HG03342 (cell line): ENCODE measurements around the gene TAF6.
A peak's percentile ranks its signal among the peaks of the same experiment; 100 is the strongest.
"Not testable (repeated sequence)": the region's sequence is repeated elsewhere in the genome, so short reads cannot be mapped to it uniquely, and the experiment has no call there.

Experiments
- ATAC-seq: cut with Tn5 transposase; IDR thresholded peaks from one replicate; pipeline ENCODE4 v1.9.1; 2021; ENCODE audit warnings: mild to moderate bottlenecking, moderate library complexity; ENCODE audit not compliant: unreplicated experiment

TAF6 gene

DNA sequence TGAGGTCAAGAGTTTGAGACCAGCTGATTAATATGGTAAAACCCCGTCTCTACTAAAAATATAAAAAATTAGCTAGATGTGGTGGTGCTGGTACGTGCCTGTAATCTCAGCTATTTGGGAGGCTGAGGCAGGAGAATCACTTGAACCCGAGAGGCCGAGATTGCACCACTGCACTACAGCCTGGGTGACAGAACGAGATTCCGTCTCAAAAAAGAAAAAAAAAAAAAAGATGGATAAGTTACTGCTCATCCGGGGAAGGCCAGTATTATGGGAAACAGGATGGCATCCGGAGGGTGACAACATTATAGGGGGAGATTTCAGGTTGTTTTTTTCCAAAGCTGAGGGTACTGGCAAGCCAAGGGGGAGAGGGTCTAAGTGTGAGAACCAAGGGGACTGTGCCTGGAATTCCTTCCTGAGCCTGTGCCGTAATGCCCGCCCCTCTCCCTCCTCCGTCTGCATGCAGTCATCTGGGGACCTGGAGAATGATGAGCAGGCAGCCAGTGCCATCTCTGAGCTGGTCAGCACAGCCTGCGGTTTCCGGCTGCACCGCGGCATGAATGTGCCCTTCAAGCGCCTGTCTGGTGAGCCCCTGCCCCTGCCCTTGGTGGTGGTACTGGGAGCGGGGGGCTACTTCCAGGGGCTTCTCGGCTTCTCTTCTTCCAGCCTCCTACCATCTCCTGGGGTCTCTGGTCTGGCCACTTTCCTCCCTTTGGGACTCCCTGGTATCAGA lies 33.9 kb upstream of the TAF6 start:
- ATAC-seq, result no peak

DNA sequence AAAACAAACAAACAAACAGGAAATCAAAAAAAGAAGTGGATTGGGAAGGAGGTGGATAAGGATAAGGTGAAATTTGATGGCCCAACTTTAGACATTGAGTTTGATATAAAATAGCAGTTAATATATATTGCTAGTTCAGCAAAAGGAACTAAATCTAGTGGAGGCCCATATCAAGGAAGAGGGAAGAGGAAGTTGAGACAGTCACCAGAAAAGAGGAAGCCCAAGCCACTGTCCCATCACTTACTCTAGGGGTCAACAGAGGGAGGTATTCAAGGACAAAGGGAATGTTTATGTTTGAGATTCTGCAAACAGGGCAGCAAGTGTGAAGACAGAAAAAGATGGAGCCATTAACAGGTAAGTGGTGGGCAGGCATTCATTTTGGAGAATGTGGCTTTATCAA lies 33.2 kb upstream of the TAF6 start:
- no peak for ATAC-seq

DNA sequence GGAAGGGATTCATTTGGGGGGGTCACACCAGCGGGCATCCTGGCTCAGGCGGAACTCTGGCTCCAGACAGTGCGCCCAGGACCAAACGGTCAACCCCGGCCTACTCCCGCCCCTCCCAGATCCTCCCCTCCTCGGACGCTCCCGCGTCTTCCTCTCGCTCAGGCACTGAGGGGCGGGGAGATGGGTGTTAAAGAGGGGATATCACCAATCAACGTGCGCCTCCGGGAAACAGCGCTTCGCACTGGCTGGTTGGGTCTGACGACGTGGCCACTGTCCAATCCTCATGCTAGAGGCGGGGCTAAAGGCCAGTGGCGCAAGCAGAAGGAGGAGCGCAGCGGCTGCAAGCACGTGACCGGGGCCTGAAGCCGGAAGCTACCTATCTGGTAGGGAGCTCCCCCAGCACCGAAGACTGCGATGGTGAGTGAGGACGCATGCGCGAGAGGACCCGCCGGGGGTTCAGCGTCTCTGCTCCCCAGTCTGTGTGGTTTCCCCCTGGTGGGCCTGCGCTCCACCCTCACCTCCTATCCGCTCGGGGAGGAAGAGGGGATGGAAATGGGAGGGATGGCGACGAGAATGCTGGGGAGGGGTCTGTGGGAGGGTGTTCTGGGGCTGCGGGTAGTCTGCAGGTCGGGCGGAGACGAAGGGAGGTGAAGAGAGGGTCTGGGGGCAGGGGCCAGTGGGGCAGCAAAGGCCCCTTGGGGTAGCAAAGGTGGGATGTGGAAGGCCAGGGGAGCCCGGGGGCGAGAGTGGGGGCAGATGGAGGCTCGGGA lies 29.6 kb upstream of the TAF6 start, which contains the start of gene LAMTOR4:
TSS of gene LAMTOR4 (plus strand) at position 360 of the 770 bp plus-strand sequence. CDS start at position 415, 55 bp downstream.
- peak; percentile 96 for ATAC-seq

DNA sequence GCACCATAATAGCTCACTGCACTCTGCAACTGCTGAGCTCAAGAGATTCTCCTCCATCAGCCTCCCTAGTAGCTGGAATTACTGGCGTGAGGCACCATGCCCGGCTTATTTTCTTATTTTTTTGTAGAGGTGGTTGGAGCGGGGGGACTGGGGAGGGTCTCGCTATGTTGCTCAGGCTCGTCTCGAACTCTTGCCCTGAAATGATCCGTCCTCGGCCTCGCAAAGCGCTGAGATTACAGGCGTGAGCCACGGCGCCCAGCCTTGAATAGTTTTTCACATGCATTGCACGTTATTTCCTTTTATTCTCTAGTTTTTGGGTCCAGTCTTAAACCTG lies 29.0 kb upstream of the TAF6 start:
- ATAC-seq, result no peak

DNA sequence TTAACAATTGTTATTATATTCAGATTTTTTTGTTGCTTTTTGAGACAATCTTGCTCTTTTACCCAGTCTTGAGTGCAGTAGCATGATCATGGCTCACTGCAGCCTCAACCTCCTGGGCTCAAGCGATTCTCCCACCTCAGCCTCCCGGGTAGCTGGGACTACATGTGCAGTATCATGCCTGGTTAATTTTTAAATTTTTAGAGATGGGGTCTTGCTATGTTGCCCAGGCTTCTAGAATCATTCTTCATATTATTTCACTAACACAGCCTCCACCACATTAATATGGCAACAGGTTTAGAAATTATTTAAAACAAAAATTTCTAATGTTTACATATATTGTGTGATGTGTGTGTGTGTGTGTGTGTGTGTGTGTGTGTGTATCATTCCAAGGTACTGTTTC lies 28.1 kb upstream of the TAF6 start:
- ATAC-seq, result no peak

DNA sequence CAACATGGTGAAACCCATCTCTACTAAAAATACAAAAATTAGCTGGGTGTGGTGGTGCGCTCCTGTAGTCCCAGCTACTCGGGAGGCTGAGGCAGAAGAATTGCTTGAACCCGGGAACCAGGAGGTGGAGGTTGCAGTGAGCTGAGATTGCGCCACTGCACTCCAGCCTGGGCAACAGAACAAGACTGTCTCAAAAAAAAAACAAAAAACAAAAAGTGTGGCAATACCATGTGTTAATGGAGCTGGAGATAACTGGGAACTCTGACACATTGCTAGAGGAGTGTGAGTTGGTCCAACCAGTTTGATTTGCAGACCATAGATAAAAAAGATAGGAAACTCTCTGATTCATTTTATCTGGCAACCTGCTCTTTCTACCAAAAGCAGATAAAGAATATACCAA lies 27.2 kb upstream of the TAF6 start:
- not testable (repeated sequence) for ATAC-seq

DNA sequence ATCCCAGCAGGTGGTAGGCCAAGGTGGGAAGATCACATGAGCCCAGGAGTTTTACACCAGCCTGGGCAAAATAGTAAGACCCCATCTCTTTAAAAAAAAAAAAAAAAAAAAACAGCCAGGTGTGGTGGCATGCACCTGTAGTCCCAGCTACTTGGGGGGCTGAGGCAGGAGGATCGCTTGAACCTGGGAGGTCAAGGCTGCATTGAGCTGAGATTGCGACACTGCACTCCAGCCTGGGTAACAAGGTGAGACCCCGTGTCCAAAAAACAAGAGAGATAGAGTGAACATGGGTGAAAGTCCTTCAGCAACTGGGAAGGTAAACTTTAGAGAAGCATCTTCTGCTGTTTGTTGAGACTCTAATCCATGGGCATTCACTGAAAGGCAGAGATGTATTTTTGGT lies 23.3 kb upstream of the TAF6 start:
- ATAC-seq, result no peak

DNA sequence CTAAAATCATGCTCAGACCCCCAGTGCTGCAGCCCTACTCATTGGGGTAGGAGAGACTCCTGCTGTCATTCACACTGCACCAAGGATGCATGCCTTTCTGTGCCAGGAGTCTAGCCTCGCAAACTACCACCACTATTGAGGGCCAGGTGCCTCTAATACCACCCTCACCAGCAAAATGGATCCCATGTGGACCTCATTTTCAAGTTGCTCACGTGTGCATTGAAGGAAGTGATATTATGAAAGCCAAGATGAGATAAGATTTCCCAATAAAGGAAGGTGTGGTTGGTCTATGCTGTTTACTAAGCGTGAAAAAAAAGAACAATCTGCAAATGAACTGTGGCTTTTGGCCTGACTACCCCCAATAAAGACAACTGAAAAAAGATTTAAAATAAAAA lies 22.4 kb upstream of the TAF6 start:
- no peak for ATAC-seq

DNA sequence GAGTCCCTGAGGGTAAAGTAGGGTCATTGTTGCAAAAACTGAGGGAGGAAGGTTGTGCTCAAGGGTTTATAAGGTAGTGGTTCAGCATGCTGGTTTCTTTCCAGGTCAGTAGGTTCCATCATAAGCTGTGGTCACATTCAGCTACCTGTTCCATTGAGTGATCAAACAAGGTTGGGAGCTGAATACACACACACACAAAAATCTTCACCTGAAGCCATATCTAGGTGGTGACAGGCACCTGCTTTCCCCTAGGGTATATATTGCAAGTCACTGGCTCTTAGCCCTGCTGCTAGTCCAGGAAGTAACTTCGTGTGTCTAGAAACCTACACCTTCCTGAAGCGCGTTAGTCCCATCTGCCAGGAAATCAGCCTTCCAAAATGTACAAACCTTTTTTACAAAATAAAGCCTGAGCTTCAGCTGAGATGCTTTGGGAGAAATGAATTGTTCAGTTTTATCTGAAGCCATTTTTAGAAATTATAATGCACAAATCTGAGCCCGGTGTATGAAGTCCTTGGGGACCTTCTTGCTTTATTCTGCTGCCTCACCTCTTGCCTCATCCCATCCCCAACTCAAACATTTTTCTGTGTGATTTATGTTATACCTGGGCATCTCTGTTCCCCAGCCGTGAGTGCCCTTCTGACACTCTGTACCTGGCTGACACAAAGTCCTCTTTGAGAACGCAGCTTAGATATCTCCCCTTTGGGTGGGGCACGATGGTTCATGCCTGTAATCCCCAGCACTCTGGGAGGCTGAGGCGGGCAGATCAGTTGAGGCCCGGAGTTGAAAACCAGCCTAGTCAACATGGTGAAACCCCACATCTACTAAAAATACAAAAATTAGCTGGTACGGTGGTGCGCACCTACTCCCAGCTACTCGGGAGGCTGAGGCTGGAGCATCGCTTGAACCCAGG lies 18.9 kb upstream of the TAF6 start:
- no peak for ATAC-seq

DNA sequence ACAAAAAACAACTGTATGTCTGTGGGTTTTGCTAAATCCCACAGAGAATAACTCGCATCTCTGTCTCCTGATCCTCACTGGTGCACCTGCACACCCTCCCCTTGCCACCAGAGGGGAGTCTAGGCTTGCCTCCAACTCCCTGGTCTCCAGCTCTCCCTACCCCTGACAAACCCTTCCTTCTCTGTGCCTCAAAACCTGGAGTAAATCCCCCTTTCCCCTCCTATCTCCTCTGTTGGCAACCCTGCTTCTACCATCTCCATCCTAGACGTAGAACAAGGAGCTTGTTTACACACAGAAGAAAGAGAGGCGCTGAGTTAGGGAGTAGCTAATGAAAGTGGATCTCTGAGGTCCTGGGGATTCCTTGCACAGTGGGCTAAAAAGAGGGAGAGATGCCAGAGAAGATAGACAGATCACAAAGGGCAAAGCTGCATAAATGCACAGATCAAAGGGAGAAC lies 13.6 kb upstream of the TAF6 start:
- peak; percentile 54 for ATAC-seq

DNA sequence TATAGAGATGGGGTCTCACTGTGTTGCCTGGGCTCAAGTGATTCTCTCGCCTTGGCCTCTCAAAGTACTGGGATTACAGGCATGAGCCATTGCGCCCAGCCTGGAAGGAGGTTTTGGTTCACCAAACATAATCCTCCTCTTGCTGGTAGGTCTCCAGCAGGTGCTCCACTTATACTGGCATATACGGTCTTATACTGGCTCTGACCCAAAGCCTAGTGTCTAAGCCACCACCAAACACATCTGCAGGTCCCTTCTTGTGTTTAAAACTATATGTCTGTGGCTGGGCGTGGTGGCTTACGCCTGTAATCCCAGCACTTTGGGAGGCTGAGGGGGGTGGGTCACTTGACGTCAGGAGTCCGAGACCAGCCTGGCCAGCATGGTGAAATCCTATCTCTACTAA lies 13.0 kb upstream of the TAF6 start:
- no peak for ATAC-seq

DNA sequence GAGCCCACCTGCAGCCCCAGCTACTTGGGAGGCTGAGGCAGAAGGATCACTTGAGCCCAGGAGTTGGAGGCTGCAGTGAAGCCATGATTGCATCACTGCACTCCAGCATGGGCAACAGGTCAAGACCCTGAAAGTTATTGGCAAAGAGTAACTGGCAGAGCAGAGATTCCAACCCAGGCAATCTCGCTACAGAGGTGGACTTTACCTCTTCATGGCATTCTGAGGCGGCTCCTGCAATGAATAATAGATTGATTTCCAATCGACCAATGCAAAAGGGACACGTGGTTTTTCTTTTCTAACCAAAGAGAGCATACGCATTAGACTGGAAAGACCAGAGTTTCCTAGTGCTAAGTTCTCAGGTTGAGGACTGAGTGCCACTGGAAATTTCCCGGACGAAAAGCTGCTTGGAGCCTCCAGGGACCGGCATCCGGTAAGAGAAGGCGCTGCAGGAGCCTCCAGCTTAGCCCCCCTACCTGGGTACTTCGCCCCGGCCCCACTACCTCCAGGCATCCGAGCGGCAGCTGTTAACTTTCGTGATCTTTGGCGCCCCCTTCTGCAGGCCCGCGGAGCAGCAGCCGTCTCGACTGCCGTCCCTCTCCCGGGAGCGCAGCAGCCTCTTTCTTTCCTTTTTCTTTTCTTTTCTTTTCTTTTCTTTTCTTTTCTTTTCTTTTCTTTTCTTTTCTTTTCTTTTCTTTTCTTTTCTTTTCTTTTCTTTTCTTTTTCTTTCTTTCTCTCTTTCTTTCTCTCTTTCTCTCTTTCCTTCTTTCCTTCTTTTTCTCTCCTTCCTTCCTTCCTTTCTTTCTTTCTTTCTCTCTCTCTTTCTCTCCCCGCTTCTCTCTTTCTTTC lies 11.7 kb upstream of the TAF6 start:
- no peak for ATAC-seq

DNA sequence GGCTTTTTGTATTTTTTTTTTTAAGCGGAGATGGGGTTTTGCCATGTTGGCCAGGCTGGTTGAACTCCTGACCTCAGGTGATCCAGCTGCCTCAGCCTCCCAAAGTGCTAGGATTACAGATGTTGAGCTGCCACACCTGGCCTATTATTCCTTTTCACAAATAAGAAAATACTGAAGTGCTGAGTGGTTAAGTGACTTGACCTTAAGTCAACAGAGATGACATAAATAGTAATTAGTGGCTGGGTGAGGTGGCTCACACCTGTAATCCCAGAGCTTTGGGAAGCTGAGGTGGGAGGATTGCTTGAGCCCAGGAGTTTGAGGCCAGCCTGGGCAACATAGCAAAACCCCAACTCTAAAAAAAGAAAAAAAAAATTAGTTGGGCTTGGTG lies 11.1 kb upstream of the TAF6 start:
- not testable (repeated sequence) for ATAC-seq

DNA sequence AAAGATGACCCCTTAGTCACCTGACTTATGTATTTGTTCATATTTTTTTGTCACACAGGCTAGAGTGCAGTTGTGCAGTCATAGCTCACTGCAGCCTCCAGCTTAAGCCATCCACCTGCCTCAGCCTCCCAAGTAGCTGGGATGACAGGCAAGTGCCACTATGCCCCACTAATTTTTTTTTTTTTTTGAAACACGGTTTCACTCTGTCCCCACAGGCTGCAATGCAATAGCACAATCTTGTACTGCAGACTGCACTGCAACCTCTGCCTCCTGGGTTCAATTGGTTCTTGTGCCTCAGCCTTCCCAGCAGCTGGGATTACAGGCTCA lies 9.4 kb upstream of the TAF6 start:
- ATAC-seq, result no peak

DNA sequence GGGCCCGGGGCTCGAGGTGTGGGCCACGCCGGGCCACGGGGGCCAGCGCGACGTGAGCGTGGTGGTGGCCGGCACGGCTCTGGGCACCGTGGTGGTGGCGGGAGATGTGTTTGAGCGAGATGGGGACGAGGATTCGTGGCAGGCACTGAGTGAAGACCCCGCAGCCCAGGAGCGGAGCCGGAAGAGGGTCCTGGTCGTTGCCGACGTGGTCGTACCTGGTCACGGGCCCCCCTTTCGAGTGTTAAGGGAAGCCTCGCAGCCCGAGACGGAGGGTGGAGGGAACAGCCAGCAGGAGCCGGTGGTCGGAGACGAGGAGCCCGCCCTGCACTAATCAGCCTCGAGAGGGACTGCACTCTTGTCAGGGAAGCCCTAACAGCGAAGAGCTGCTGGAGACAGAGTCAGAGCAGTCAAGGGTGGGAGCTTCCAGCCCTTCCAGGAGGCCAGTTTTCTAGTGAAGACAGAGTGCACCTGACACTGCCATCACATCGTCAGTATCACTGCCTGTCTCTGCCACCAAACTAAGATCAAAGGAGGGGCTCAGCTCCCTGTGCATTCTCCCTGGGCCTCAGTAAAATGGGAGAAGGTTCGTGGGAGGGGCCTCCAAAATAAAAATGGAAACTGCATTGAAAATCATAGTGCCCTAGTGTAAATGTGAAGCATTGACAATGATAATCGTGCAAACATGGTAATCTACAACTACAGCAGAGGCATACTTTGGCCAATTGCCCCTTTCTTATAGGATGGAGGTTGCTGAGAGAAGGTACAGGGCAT lies 8.9 kb upstream of the TAF6 start:
- no peak for ATAC-seq

DNA sequence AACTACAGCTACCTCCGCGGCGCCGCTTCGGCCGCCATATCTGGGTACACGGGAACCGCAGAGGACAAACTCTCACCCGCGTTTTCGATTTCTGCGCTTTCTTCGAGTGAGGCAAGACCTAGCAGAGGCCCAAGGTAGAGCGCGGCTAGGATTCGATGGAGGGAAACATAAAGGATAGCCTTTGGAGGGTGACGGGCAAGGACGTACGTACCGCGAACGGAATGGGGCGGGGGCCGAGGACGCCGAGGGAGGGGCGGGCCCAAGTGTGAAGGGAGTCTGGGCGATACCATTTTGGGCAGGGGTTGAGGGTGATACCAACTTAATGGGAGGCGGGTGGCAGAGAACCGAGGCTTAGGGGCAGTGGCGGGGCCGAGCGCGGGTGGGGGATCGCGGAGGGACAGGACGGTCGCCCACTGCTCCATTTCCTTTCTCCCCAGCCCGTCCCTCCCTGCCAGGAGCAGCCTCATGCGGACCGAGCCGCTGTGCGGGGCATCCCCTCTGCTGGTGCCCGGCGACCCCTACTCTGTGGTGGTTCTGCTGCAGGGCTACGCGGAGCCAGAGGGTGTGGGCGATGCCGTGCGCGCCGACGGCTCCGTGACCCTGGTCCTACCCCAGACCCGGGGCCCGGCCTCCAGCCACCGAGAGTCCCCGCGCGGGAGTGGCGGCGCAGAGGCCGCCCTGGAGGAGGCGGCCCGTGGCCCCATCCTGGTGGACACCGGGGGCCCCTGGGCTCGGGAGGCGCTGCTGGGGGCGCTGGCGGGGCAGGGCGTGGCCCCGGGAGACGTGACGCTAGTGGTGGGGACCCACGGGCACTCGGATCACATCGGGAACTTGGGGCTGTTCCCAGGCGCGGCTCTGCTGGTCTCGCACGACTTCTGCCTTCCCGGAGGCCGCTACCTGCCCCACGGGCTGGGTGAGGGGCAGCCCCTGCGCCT lies 8.0 kb upstream of the TAF6 start, which contains the start of gene MBLAC1:
TSS of gene MBLAC1 (plus strand) at position 37 of the 935 bp plus-strand sequence. CDS start at position 466, 429 bp downstream.
- peak; percentile 50 for ATAC-seq

DNA sequence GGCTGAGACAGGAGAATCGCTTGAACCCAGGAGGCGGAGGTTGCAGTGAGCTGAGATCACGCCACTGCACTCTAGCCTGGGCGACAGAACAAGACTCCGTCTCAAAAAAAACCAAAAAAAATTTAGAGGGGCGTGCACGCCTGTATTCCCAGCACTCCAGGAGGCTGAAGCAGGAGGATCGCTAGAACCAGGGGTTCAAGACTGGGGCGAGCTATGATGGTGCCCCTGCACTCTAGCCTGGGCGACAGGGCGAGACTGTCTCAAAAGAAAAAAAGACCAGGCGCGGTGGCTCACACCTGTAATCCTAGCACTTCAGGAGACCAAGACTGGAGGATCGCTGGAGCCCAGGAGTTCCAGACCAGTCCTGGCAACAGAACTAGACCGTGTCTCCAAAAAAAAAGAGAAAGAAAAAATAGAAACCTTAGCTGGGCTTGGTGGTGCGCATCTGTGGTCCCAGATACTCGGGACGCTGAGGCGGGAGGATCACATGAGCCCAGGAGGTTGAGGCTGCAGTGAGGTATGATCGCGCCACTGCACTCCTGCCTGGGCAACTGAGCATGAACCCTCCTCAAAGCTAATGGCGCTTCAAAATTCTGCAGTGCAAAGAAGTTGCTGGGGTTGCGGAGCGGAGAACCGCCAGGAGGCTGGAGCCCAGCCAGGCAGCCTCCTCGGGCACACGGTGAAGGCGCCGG lies 7.2 kb upstream of the TAF6 start:
- ATAC-seq, result no peak
